AG10803 (cell line): Measurements from ENCODE around the gene NCAPH2.
"Not testable (repeated sequence)": the region's sequence is repeated elsewhere in the genome, so short reads cannot be mapped to it uniquely, and the experiment has no call there.

Experiments used
- DNase-seq: peaks from one replicate; pipeline ENCODE4 v3.0.0; 2010; ENCODE audit warnings: low read depth
- H3K4me3 ChIP-seq: 2 replicates; pipeline ENCODE4 v1.5.1; 2011; ENCODE audit warnings: mild to moderate bottlenecking, low read length, control low read depth
- TF ChIP-seq, protein P1 (sequence below): conservative IDR thresholded peaks from 2 replicates; pipeline ENCODE4 v1.5.1; 2011; ENCODE audit warnings: mild to moderate bottlenecking, low read length, control low read depth, inconsistent platforms

Gene NCAPH2

DNA sequence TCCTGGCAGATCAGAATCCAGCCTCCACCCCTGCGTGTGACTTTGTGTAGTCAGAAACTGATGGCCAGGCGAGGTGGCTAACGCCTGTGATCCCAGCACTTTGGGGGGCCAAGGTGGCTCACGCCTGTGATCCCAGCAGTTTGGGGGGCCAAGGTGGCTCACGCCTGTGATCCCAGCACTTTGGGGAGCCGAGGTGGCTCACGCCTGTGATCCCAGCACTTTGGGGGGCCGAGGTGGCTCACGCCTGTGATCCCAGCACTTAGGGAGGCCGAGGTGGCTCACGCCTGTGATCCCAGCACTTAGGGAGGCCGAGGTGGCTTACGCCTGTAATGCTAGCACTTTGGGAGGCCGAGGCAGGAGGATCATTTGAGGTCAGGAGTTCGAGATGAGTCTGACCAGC lies 5.2 kb downstream of the NCAPH2 start:
- no peak overlapping the region for H3K4me3 ChIP-seq
- TF ChIP-seq, protein P1, sequence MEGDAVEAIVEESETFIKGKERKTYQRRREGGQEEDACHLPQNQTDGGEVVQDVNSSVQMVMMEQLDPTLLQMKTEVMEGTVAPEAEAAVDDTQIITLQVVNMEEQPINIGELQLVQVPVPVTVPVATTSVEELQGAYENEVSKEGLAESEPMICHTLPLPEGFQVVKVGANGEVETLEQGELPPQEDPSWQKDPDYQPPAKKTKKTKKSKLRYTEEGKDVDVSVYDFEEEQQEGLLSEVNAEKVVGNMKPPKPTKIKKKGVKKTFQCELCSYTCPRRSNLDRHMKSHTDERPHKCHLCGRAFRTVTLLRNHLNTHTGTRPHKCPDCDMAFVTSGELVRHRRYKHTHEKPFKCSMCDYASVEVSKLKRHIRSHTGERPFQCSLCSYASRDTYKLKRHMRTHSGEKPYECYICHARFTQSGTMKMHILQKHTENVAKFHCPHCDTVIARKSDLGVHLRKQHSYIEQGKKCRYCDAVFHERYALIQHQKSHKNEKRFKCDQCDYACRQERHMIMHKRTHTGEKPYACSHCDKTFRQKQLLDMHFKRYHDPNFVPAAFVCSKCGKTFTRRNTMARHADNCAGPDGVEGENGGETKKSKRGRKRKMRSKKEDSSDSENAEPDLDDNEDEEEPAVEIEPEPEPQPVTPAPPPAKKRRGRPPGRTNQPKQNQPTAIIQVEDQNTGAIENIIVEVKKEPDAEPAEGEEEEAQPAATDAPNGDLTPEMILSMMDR, result no peak
- DNase-seq, result no peak

DNA sequence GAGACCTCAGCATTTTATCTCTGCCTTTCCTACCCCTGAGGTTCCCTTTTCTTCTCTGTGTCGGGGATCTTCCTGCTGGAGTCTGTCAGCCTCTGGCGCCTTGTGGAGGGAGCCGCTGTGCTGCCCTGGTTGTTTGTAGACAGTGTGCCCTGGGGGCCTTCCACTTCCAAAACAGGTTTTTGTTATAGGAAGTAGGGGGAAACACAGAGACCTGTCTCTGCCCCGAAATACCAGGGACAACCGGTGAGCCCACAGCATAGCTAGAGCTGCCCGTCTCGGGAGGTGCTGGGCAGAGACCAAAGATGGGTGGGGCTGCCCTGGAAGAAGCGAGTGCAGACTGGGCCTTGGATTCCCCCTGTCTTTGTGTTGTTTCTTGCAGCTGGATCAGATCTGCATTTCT lies 8.0 kb downstream of the NCAPH2 start:
- no peak for DNase-seq
- no peak overlapping the region for H3K4me3 ChIP-seq
- TF ChIP-seq, protein P1, result no peak

DNA sequence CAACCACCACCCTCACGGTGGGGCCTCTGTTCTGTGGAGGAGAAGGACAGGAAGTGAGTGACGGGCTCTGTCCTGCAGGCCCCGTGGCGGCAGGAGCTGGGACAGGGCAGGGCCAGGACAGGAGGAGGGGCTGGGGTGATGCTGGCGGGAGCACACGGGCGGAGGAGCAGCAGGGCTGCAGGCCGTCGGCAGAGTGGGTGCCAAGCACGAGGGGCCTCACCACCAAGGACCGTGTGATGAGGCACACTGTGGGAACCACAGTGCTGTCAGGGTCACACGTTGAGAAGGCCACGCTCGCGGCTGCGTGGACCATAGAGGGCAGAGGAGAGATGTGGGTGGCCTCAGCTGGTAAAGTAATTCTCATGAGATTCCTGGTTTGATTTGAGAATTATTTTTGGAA lies 8.9 kb downstream of the NCAPH2 start:
- TF ChIP-seq, protein P1, result no peak
- DNase-seq, result no peak
- no peak overlapping the region for H3K4me3 ChIP-seq

DNA sequence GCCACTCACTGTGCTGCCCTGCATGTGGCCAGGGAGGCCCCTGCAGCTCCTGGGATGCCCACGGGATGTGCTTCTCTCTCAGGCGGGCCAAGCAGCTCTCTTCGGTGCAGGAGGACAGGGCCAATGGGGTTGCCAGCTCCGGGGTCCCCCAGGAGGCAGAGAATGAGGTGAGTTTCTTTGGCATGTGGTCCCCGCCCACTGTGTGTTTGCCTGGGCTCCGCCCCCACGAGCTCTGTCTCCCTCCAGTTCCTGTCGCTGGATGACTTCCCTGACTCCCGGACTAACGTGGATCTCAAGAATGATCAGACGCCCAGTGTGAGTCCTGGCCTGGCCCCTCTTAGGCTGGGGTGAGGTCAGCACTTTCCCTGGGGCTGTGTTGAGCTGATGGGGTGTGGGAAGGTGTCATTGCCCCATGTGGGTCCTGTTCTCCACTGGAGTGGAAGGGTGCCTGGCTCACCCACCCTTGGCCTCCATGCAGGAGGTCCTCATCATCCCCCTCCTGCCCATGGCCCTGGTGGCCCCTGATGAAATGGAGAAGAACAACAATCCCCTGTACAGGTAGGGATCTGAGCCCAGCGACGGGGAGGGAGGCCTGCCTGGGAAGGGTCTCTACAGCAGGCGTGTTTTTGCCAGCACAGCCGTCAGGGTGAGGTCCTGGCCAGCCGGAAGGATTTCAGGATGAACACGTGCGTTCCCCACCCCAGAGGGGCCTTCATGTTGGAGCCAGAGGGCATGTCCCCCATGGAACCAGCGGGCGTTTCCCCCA lies 9.7 kb downstream of the NCAPH2 start:
- TF ChIP-seq, protein P1, result no peak
- H3K4me3 ChIP-seq, result no peak overlapping the region
- no peak for DNase-seq

DNA sequence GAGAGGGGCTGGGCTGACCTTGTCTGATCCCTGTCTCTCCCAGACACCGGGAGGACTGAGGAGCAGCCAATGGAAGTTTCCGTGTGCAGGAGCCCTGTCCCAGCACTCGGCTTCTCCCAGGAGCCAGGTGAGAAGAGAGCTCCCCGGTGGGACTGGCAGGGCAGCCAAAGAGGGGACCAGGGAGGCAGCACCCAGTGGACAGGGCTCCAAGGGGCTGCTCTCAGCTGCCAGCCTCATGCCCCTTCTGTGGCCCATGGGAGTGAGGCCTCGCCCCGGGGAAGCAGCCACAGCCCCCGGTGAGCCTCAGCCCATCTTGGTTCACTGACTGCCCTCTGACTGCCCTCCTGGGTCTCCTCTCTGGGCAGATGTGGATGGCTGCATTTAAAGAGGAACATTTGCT lies 10.6 kb downstream of the NCAPH2 start:
- TF ChIP-seq, protein P1, result no peak
- no peak for DNase-seq
- H3K4me3 ChIP-seq, result no peak overlapping the region

DNA sequence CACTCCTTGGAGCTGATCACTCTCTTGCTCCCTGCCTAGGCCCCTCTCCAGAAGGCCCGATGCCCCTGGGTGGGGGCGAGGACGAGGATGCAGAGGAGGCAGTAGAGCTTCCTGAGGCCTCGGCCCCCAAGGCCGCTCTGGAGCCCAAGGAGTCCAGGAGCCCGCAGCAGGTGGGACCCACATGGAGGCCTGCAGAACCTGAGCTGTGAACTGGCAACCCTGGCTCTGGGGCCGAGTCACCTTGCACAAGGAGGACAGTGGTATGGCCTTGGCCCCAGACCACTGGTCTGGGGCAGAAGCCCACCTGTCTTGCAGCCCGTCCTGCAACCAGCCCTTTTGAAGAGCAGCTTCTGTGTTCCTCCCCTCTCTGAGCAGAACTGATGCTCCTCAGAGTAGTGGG lies 11.1 kb downstream of the NCAPH2 start:
- TF ChIP-seq, protein P1, result no peak
- no peak for DNase-seq
- no peak overlapping the region for H3K4me3 ChIP-seq

DNA sequence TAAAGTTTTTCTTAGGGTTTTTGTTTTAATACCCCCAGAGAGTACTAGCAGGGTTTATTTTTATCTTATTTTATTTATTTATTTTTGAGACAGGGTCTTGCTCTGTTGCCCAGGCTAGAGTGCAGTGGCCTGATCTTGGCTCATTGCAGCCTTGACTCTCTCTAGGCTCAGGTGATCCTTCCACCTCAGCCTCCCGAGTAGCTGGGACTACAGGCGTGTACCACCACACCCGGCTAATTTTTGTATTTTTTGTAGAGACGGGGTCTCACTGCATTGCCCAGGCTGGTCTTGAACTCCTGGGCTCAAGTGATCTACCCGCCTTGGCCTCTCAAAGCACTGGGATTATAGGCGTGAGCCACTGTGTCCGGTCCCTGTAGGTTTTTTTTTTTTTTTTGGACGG lies 12.2 kb downstream of the NCAPH2 start:
- not testable (repeated sequence) for H3K4me3 ChIP-seq, DNase-seq
